ENCODE measurements around the gene INPP5K. TPM values are rescaled to one million over a fixed set of nuclear protein-coding genes. Genes with fewer than 3 reads are reported as not detected.

The INPP5K gene
- total and polyA plus RNA-seq, 2 donors (not counting 1 experiment from before 2014, with no cell fraction given): 53.8 to 77.9 TPM

GRCh38 chr17:1455291-1455796 lies 61.1 kb downstream of the INPP5K start:
- peak overlapping the region; percentile 82 for H2AFZ ChIP-seq (ENCODE audit: insufficient read depth, low read depth, low read length, poor library complexity, severe bottlenecking)
- H3K9me3 Mint-ChIP-seq (ENCODE audit: insufficient read depth): no peaks in the 10 kb centered on the region

More at GRCh38 chr17:1455291-1455796, 61.1 kb downstream of the INPP5K start:
- 1% methylated on average over 29 of the region's 31 CpGs for WGBS (ENCODE audit: insufficient coverage)
- Mint-ChIP-seq H3K27me3 (peaks cover 4% of the 10 kb centered on the region), H3K4me1 (peaks cover 46% of the 10 kb centered on the region), H3K27ac (peak overlapping the region; percentile 96), H3K4me3 (peak overlapping the region; percentile 97)
- intact Hi-C loops (cut with micrococcal nuclease): loop anchor here (1.0 kb wide), 1 partner anchor 90 kb away; no protein-coding TSS in a partner anchor
- POLR2A ChIA-PET: interaction anchor here (0.5 to 1.5 kb wide), 4 partner anchors 55 to 61 kb away, joined by 3 to 6 read pairs (median 3); partner anchors contain the start of genes INPP5K and YWHAE
- peak; percentile 55 for TF ChIP-seq CTCF (IDR thresholded peaks at IDR 0.05)
- TF ChIP-seq EZH2 (IDR thresholded peaks at IDR 0.05; ENCODE audit: borderline replicate concordance, insufficient read depth, low read depth, low read length, poor library complexity, severe bottlenecking): no peak
- H3K9ac ChIP-seq (ENCODE audit: low read length): peak overlapping the region; percentile 91
- peak overlapping the region; percentile 59 to 94 (median 79) for H3K4me3 ChIP-seq (ENCODE audit: control extremely low read depth in 1 of 5, extremely low read depth in 1 of 5, insufficient read depth in 1 of 5, low read depth in 2 of 5, low read length in 4 of 5)
- no peaks in the 10 kb centered on the region for H3K9me3 ChIP-seq (ENCODE audit: control extremely low read depth in 1 of 3, control insufficient read depth in 2 of 3, insufficient read depth in 1 of 3, low read length in 2 of 3)
- peaks cover 0 to 5% (median 0%) of the 10 kb centered on the region in 4 experiments for H3K27me3 ChIP-seq (replicated peaks in 1 of 4; ENCODE audit: control extremely low read depth in 1 of 4, control insufficient read depth in 3 of 4, insufficient read depth in 4 of 4, low read length in 3 of 4)
- peak; percentile 76 for DNase-seq
- peaks cover 66% of the 10 kb centered on the region for H3K79me2 ChIP-seq (ENCODE audit: control insufficient read depth, insufficient read depth, low read length)
- peaks cover 2 to 3% of the 10 kb centered on the region in 2 experiments for H3K36me3 ChIP-seq (replicated peaks in 1 of 2; ENCODE audit: control extremely low read depth in 1 of 2, control insufficient read depth in 1 of 2, extremely low read depth in 1 of 2, insufficient read depth in 2 of 2, low read length in 1 of 2)
- peaks cover 15 to 21% of the 10 kb centered on the region in 2 donors for H3K4me1 ChIP-seq (ENCODE audit: control insufficient read depth in 2 of 2, insufficient read depth in 2 of 2, low read length in 2 of 2)
- H3K27ac ChIP-seq (ENCODE audit: low read length in 2 of 2): peak overlapping the region; percentile 79 to 97
- H3K4me2 ChIP-seq (replicated peaks; ENCODE audit: low read depth, low read length, poor library complexity, severe bottlenecking): peak overlapping the region; percentile 82
- CTCF ChIA-PET: interaction anchor here (1.2 to 4.7 kb wide), 4 partner anchors 58 to 175 kb away, joined by 3 to 32 read pairs (median 8); partner anchors contain the start of gene INPP5K
- H4K20me1 ChIP-seq (ENCODE audit: control insufficient read depth, insufficient read depth, low read length, poor library complexity, severe bottlenecking): peaks cover 47% of the 10 kb centered on the region
- ATAC-seq (ENCODE audit: low read depth): peak; percentile 38

All from B cell (primary cell).